ENCODE data around the gene CUEDC1. TPM values are rescaled to one million over a fixed set of nuclear protein-coding genes. Genes with fewer than 3 reads are reported as not detected.
"Not testable (repeated sequence)": the region's sequence is repeated elsewhere in the genome, so short reads cannot be mapped to it uniquely, and the experiment has no call there.

CUEDC1 gene
- total RNA-seq, 1 donor = 0.54 TPM

- no peak for DNase-seq (ENCODE audit: low read depth in 2 of 3, low spot score in 2 of 3)
These were observed 7.3 kb upstream of the CUEDC1 start for GRCh38 chr17:57962279-57963148.

DNA sequence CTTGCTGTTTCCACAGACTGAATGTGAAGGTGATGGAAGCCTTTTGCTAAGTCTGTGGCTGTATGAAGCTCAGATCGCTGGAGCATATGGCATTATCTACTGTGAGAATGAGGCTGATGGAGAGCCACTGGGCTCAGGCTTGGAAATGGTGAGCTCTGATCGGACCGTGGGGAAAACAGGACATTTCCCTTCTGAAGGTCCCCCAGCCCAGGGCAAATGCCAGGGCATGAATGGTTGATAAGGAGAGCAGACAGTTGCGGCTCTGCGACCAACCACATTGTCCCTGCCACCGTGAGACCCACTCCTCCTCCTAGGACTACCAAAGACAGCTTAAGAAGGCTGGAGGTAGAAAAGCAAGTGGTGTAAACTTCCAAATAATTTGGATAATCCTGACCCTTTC lies 4.7 kb upstream of the CUEDC1 start:
- no peak for DNase-seq (ENCODE audit: low read depth in 2 of 3, low spot score in 2 of 3)

DNA sequence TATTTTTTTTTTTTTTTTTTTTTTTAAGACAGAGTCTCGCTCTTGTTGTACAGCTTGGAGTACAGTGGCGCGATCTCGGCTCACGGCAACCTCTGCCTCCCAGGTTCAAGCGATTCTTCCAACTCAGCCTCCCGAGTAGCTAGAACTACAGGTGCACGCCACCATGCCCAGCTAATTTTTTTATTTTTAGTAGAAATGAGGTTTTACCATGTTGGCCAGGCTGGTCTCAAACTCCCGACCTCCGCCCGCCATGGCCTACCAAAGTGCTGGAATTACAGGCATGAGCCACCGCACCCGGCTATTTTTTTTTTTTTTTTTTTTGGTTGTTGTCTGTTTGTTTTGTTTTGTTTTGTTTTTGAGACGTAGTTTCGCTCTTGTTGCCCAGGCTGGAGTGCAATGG lies 3.2 kb upstream of the CUEDC1 start:
- DNase-seq (ENCODE audit: low read depth in 2 of 3, low spot score in 2 of 3) = not testable (repeated sequence)

GRCh38 chr17:57957886-57958285 lies 2.7 kb upstream of the CUEDC1 start:
- no peak for DNase-seq (ENCODE audit: low read depth in 2 of 3, low spot score in 2 of 3)

GRCh38 chr17:57957120-57957850 lies 2.1 kb upstream of the CUEDC1 start:
- DNase-seq (ENCODE audit: low read depth in 2 of 3, low spot score in 2 of 3) = no peak

- DNase-seq (ENCODE audit: low read depth in 2 of 3, low spot score in 2 of 3) = peak in 1 of 3 donors; percentile 70
These were observed 1.3 kb upstream of the CUEDC1 start for GRCh38 chr17:57956291-57957119.

- no peak for DNase-seq (ENCODE audit: low read depth in 2 of 3, low spot score in 2 of 3)
These were observed 622 bp downstream of the CUEDC1 start for GRCh38 chr17:57954397-57955182.

DNA sequence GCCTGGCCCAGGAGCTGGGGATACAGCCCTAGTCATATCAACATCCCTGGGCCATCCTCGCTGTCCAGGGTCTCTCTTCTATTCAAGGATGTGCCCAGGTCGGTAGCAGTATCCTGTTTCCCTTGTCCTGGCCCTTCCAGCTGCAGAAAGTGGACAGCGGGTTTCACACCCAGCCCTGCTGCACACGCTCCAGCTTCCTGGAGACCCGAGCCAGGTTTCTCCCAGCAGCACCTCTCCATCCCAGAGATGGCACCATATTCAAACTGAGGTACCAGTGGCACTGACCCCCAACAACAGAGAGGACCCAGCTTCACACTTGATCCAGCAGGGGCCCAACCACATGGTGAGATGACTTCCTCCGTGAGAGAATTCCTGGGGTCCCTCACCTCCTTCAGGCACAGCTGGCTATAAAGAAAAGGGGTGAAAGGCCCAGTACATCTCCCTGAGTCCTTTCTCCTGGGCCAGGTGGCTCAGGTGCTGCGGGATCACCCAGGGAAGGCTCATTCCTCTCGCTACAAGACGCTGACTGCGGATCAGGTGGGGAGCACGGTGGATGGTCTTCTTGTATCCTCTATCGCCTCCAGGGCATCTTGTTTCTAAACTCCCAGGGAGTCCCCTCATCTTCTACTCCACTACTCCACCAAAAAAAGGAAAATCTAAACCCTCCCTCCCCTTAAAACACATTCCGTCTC lies 1.4 kb downstream of the CUEDC1 start:
- no peak for DNase-seq (ENCODE audit: low read depth in 2 of 3, low spot score in 2 of 3)

- DNase-seq (ENCODE audit: low read depth in 2 of 3, low spot score in 2 of 3) = no peak
These were observed 2.0 kb downstream of the CUEDC1 start for GRCh38 chr17:57953219-57953618.

DNA sequence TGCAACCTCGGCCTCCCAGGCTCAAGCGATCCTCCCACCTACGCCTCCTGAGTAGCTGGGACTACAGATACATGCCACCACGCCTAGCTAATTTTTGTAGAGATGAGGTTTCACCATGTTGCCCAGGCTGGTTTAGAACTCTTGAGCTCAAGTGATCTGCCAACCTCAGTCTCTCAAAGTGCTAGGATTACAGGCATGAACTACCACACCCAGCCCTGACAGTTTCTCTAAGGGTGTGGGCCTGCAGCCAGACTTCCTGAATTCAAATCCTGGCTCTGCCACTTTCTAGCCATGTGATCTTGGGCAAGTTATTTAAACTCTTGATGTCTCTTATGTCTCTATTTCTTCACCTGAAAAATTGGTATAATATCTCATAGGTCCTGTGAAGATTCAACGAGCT lies 5.6 kb downstream of the CUEDC1 start:
- DNase-seq (ENCODE audit: low read depth in 2 of 3, low spot score in 2 of 3) = no peak

DNA sequence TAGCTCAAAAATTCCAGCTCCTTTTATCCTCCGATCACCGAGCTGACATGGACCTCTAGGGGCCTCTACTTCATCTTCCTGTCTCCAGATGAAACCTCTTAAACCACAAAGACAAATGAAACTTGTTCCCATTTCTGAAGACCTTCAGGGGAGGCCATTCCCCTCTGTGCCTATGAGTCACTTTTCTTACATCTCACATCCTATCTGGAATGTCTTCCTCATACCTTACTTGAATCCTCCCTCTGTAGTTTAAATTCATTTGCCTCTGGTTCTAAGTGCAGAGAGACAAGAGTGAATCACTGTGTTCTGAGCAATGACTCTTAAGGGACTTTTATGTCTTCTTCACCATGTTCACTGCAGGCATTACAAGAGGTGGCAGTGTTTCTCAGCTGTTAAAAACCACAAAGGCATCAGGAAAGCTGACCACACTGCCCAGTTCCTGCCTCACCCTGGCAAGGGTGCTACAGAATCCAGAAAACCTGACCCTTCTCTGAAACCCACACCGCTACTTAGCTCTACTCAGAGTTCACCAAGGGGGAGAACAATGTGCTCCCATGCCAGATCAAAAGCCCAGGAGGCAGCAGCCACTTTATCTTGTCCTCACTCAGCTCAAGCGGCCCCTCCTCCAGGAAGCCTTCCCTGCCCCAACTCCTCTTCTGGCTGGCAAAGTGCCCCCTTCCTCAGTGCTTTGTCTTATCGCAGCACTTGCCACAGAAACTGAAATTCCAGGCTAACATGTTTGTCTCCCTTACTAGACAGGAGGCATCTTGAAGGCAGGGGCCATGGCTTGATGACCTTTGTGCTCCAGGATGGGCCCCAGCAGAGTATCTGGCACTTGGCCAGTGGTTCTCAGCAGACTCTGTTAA lies 6.4 kb downstream of the CUEDC1 start:
- no peak for DNase-seq (ENCODE audit: low read depth in 2 of 3, low spot score in 2 of 3)

- no peak for DNase-seq (ENCODE audit: low read depth in 2 of 3, low spot score in 2 of 3)
These were observed 7.0 kb downstream of the CUEDC1 start for GRCh38 chr17:57948169-57948554.

- DNase-seq (ENCODE audit: low read depth in 2 of 3, low spot score in 2 of 3) = no peak
These were observed 7.8 kb downstream of the CUEDC1 start for GRCh38 chr17:57947369-57947768.

DNA sequence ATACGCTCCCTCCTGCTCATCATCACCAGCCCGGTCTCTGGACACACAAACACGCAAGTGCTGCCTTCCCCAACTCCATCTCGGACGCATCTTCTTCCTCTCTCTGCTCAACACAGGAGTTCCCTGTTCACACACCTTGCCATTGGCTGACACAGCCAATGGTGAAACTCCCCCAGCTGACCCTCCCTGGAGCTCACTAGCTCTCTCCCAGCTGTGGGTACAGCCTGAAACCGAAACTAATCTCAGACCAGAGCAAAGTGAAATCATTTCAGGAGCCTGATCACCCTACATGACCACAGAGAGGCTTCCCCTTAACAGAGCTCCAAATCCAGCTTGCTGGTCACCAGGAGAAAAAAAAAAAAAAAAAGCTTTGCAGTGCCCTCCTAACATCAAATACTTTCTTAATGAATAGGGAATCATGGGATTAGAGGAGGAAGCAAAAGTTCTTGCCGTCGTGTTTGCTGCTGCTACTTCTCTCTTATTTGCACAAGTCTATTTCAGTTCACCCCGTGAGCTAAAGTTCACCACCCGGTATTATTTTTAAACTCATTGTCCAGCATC lies 8.3 kb downstream of the CUEDC1 start:
- DNase-seq (ENCODE audit: low read depth in 2 of 3, low spot score in 2 of 3) = peak in 2 of 3 donors; percentile 79 to 84

- peak in 1 of 3 donors; percentile 49 for DNase-seq (ENCODE audit: low read depth in 2 of 3, low spot score in 2 of 3)
These were observed 9.0 kb downstream of the CUEDC1 start for GRCh38 chr17:57945996-57946797.

GRCh38 chr17:57944908-57945307 lies 10.3 kb downstream of the CUEDC1 start:
- DNase-seq (ENCODE audit: low read depth in 2 of 3, low spot score in 2 of 3) = no peak

- no peak for DNase-seq (ENCODE audit: low read depth in 2 of 3, low spot score in 2 of 3)
These were observed 11.6 kb downstream of the CUEDC1 start for GRCh38 chr17:57943645-57944044.

GRCh38 chr17:57943140-57943539 lies 12.1 kb downstream of the CUEDC1 start:
- no peak for DNase-seq (ENCODE audit: low read depth in 2 of 3, low spot score in 2 of 3)

All from hematopoietic multipotent progenitor cell (in vitro differentiated cells).